GM12892 (cell line): ENCODE results near the gene BRS3.

Experiments
- POLR2A ChIP-seq: IDR thresholded peaks from 2 replicates; pipeline ENCODE4 v1.6.1; 2011; ENCODE audit warnings: low read depth, low read length, control low read depth
- POLR2AphosphoS5 ChIP-seq: IDR thresholded peaks from 2 replicates; pipeline ENCODE4 v1.6.1; 2011; ENCODE audit warnings: low read depth, low read length, control low read depth
- TAF1 ChIP-seq: IDR thresholded peaks from 2 replicates; pipeline ENCODE4 v1.6.1; 2011; ENCODE audit warnings: low read depth, mild to moderate bottlenecking, control low read depth, low read length, borderline replicate concordance

- no peak for TF ChIP-seq TAF1
- no peak for TF ChIP-seq POLR2A
- no peak for TF ChIP-seq POLR2AphosphoS5
Observed at GRCh38 chrX:136491832-136492231, 4.1 kb downstream of the BRS3 start.
